Measurements from ENCODE around the gene B9D1.

B9D1 gene

DNA sequence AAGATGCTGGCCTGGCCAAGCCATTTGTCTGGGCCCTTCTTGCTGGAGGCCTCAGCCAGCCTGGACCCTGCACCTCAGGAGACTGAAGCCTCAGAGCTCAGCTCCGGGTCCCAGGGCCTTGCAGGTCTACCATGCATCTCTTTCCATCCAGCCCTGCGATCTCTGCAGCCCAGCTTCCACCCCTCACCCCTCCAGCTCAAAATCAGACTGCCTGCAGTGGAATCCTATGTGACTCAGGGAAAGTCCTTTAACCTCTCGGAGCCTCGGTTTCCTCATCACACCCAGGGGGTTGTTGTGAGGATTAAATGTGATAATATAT is 2.9 kb upstream of the B9D1 start:
- ChIA-PET POLR2A (interaction anchor here (0.6 to 1.5 kb wide), 3 partner anchors 12 to 397 kb away, joined by 3 to 4 read pairs (median 3); no protein-coding TSS in a partner anchor), CTCF (interaction anchor here (0.8 to 14.4 kb wide), 14 partner anchors 9 to 402 kb away, joined by 3 to 293 read pairs (median 6); partner anchors contain the start of gene MAPK7)
- H3K4me3 ChIP-seq (ENCODE audit: low read depth, low read length), result no peak overlapping the region
- TF ChIP-seq, protein P1, sequence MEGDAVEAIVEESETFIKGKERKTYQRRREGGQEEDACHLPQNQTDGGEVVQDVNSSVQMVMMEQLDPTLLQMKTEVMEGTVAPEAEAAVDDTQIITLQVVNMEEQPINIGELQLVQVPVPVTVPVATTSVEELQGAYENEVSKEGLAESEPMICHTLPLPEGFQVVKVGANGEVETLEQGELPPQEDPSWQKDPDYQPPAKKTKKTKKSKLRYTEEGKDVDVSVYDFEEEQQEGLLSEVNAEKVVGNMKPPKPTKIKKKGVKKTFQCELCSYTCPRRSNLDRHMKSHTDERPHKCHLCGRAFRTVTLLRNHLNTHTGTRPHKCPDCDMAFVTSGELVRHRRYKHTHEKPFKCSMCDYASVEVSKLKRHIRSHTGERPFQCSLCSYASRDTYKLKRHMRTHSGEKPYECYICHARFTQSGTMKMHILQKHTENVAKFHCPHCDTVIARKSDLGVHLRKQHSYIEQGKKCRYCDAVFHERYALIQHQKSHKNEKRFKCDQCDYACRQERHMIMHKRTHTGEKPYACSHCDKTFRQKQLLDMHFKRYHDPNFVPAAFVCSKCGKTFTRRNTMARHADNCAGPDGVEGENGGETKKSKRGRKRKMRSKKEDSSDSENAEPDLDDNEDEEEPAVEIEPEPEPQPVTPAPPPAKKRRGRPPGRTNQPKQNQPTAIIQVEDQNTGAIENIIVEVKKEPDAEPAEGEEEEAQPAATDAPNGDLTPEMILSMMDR (IDR thresholded peaks at IDR 0.05; ENCODE audit: insufficient read depth, low read length, missing control alignments), result no peak
- DNase-seq (ENCODE audit: low read depth, low spot score), result no peak

GRCh38 chr17:19364699-19365498 is 2.4 kb upstream of the B9D1 start:
- POLR2A ChIA-PET, result interaction anchor here (0.6 to 1.5 kb wide), 3 partner anchors 13 to 397 kb away, joined by 3 to 4 read pairs (median 3); no protein-coding TSS in a partner anchor

GRCh38 chr17:19363460-19364035 is 1.0 kb upstream of the B9D1 start:
- TF ChIP-seq, protein P1 (IDR thresholded peaks at IDR 0.05; ENCODE audit: insufficient read depth, low read length, missing control alignments), result no peak
- no peak for DNase-seq (ENCODE audit: low read depth, low spot score)
- POLR2A ChIA-PET, result interaction anchor here (1.7 to 2.0 kb wide), 3 partner anchors 9 to 85 kb away, joined by 8 to 18 read pairs (median 9); partner anchors contain the start of gene MAPK7
- CTCF ChIA-PET, result interaction anchor here (0.6 to 14.4 kb wide), 57 partner anchors 8 to 449 kb away, joined by 3 to 293 read pairs (median 6); partner anchors contain the start of genes MAPK7, MFAP4 and SLC47A1
- no peak overlapping the region for H3K4me3 ChIP-seq (ENCODE audit: low read depth, low read length)

More at GRCh38 chr17:19364699-19365498, 2.4 kb upstream of the B9D1 start:
- TF ChIP-seq, protein P1 (IDR thresholded peaks at IDR 0.05; ENCODE audit: insufficient read depth, low read length, missing control alignments), result no peak
- DNase-seq (ENCODE audit: low read depth, low spot score), result no peak
- no peak overlapping the region for H3K4me3 ChIP-seq (ENCODE audit: low read depth, low read length)
- CTCF ChIA-PET, result interaction anchor here (0.8 to 14.4 kb wide), 14 partner anchors 8 to 402 kb away, joined by 3 to 293 read pairs (median 8); partner anchors contain the start of gene MAPK7

DNA sequence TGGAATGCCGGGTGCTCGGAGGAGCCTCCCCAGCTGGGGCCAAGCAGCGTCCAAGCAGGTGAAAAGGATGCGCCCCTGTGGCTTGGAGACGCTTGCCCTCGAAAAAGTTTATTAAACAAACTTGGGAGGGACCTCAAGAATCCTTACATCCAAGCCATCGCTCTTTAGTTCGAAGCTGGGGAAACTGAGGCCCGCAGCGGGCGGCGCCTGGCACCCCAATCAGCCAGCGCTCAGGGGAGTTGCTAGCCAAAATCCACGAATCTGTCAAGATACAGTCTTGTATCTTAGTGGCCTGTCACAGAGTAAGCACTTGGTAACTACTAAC is 553 bp upstream of the B9D1 start:
- DNase-seq (ENCODE audit: low read depth, low spot score), result no peak
- ChIA-PET CTCF (interaction anchor here (0.6 to 14.4 kb wide), 61 partner anchors 8 to 450 kb away, joined by 3 to 293 read pairs (median 6); partner anchors contain the start of genes MAPK7, MFAP4 and SLC47A1), POLR2A (interaction anchor here (0.9 to 2.0 kb wide), 5 partner anchors 9 to 85 kb away, joined by 3 to 18 read pairs (median 8); partner anchors contain the start of gene MAPK7)
- TF ChIP-seq, protein P1 (IDR thresholded peaks at IDR 0.05; ENCODE audit: insufficient read depth, low read length, missing control alignments), result no peak
- peak overlapping the region; percentile 90 for H3K4me3 ChIP-seq (ENCODE audit: low read depth, low read length)

- CTCF ChIA-PET, result interaction anchor here (1.4 to 14.4 kb wide), 16 partner anchors 10 to 408 kb away, joined by 3 to 293 read pairs (median 13); partner anchors contain the start of genes MAPK7 and MFAP4
- TF ChIP-seq, protein P1 (IDR thresholded peaks at IDR 0.05; ENCODE audit: insufficient read depth, low read length, missing control alignments), result no peak
- H3K4me3 ChIP-seq (ENCODE audit: low read depth, low read length), result peak overlapping the region; percentile 90
- DNase-seq (ENCODE audit: low read depth, low spot score), result no peak
- POLR2A ChIA-PET, result interaction anchor here (1.7 to 2.0 kb wide), 3 partner anchors 8 to 86 kb away, joined by 8 to 18 read pairs (median 9); partner anchors contain the start of gene MAPK7
Measured at GRCh38 chr17:19361944-19362276, 613 bp downstream of the B9D1 start.

DNA sequence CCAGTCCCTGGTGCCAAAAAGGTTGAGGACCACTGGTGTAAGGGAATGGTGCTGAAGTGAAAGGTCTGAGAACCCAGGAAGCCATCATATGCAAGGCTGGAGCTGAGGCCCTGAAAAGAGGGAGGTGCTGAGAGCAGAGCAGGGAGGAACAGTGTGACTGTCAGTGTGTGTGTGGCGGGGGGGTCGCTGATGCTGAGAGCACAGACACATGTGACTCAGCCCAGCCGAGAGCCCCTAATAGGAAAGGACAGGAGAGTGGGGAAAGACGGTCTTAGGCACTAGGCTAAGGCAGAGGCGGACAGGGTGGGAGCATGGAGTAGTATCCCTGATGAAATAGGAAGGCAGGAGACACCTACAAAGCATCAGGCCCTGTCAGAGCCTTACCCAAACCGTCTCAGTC is 1.2 kb downstream of the B9D1 start:
- TF ChIP-seq, protein P1 (IDR thresholded peaks at IDR 0.05; ENCODE audit: insufficient read depth, low read length, missing control alignments), result no peak
- CTCF ChIA-PET, result interaction anchor here (2.5 to 14.4 kb wide), 5 partner anchors 18 to 409 kb away, joined by 11 to 293 read pairs (median 42); partner anchors contain the start of gene MAPK7
- POLR2A ChIA-PET, result no interaction called here
- peak overlapping the region; percentile 90 for H3K4me3 ChIP-seq (ENCODE audit: low read depth, low read length)
- DNase-seq (ENCODE audit: low read depth, low spot score), result no peak
